ENCODE measurements around the gene COX11.

DNA sequence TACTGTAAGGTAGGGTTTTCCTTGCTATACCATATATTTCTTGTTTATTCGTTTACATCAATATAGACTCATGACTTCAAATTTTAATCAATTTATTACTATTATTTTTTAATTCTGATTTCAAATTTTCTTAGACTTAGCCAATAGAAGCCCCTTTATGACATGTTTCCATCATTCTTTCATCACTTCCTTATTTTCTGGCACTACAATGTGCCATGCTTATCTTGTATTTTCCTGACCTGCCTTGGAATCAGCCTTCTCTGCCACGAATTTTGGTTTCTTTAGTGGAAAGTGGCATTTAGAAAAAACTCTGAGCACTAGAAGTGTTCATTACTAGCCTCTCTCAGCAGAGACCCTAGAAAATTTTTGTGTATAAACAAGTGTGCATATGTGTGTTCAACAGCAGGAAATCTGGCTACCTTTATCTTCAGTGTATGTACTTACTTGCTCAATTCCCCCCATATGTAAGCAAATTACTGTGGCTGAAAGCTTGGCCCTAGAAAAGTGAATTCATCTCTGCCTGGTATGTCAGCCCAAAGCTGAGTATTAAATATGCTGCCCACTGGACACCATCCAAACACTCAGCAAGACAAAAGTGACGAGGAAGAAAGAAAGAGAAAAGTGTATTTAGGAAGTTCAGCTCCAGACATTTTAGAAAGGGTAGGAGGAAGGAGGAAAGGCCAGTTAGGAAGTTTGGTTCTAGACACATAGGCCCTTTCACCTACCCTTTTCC is 4.1 kb upstream of the COX11 start:
- TF ChIP-seq, protein P1, sequence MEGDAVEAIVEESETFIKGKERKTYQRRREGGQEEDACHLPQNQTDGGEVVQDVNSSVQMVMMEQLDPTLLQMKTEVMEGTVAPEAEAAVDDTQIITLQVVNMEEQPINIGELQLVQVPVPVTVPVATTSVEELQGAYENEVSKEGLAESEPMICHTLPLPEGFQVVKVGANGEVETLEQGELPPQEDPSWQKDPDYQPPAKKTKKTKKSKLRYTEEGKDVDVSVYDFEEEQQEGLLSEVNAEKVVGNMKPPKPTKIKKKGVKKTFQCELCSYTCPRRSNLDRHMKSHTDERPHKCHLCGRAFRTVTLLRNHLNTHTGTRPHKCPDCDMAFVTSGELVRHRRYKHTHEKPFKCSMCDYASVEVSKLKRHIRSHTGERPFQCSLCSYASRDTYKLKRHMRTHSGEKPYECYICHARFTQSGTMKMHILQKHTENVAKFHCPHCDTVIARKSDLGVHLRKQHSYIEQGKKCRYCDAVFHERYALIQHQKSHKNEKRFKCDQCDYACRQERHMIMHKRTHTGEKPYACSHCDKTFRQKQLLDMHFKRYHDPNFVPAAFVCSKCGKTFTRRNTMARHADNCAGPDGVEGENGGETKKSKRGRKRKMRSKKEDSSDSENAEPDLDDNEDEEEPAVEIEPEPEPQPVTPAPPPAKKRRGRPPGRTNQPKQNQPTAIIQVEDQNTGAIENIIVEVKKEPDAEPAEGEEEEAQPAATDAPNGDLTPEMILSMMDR (IDR thresholded peaks at IDR 0.05; ENCODE audit: low read depth, low read length): no peak
- TF ChIP-seq POLR2A (IDR thresholded peaks at IDR 0.05; ENCODE audit: extremely low read depth, insufficient read length): no peak
- TF ChIP-seq, protein P2, sequence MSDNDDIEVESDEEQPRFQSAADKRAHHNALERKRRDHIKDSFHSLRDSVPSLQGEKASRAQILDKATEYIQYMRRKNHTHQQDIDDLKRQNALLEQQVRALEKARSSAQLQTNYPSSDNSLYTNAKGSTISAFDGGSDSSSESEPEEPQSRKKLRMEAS (IDR thresholded peaks at IDR 0.05; ENCODE audit: low read depth, low read length): no peak
